OCI-LY7 (cell line): ENCODE measurements around the gene EBPL. TPM values are rescaled to one million over a fixed set of nuclear protein-coding genes. Genes with fewer than 3 reads are reported as not detected.

Experiments used
- BruUV-seq: library from RNA; stranded (reverse); fragments of 400-500 nt; replicated peaks from 2 replicates; lab custom pipeline; 2021; lab: Mats Ljungman, UMichigan
- CTCF ChIA-PET: fragments of 300-600 bp; sonication (Branson Sonifier 250); formaldehyde crosslinking; loops from one replicate; lab custom pipeline; 2022; ENCODE audit warnings: antibody characterized with exemption; ENCODE audit not compliant: unreplicated experiment; lab: Charles Lee
- POLR2A ChIA-PET: fragments of 300-600 bp; sonication (Branson Sonifier 250); formaldehyde crosslinking; loops from one replicate; lab custom pipeline; 2022; ENCODE audit warnings: antibody characterized with exemption; lab: Charles Lee
- DNase-seq: peaks from one replicate; pipeline ENCODE4 v3.0.0-alpha.2; 2015; ENCODE audit warnings: low spot score
- H2AFZ ChIP-seq: fragments of 200-600 bp; sonication (generic), shearing (Covaris generic); 2 replicates; pipeline ENCODE4 v1.6.1; 2014; ENCODE audit warnings: mild to moderate bottlenecking, antibody characterized with exemption, low read length, moderate library complexity
- H3K27ac ChIP-seq: fragments of 200-600 bp; sonication (generic); 2 replicates; pipeline ENCODE4 v1.5.1; 2014; ENCODE audit warnings: mixed run types, low read depth, mild to moderate bottlenecking, moderate library complexity, low read length, inconsistent platforms; ENCODE audit not compliant: poor library complexity, severe bottlenecking
- H3K36me3 ChIP-seq: fragments of 200-600 bp; sonication (generic); 2 replicates; pipeline ENCODE4 v1.6.1; 2014; ENCODE audit warnings: mild to moderate bottlenecking, antibody characterized with exemption, low read length, moderate library complexity, mixed read lengths; ENCODE audit not compliant: insufficient read depth
- H3K4me1 ChIP-seq: fragments of 200-600 bp; sonication (generic); 2 replicates; pipeline ENCODE4 v1.5.1; 2014; ENCODE audit warnings: mild to moderate bottlenecking, low read length; ENCODE audit not compliant: insufficient read depth, poor library complexity, severe bottlenecking
- H3K4me2 ChIP-seq: fragments of 200-600 bp; sonication (generic); 2 replicates; pipeline ENCODE4 v1.6.1; 2014; ENCODE audit warnings: mild to moderate bottlenecking, low read length
- H3K4me3 ChIP-seq: fragments of 200-600 bp; sonication (generic); 2 replicates; pipeline ENCODE4 v1.5.1; 2014; ENCODE audit warnings: mild to moderate bottlenecking, low read depth, low read length; ENCODE audit not compliant: poor library complexity, severe bottlenecking
- H3K79me2 ChIP-seq: fragments of 200-600 bp; sonication (generic); 2 replicates; pipeline ENCODE4 v1.6.1; 2016; ENCODE audit warnings: low read depth, mild to moderate bottlenecking, low read length, moderate library complexity, mixed read lengths; ENCODE audit not compliant: insufficient read depth
- H3K9me2 ChIP-seq: fragments of 200-600 bp; sonication (generic); 2 replicates; pipeline ENCODE4 v1.6.1; 2016; ENCODE audit warnings: mild to moderate bottlenecking, low read length, mixed read lengths; ENCODE audit not compliant: insufficient read depth
- H3K9me3 ChIP-seq: fragments of 200-600 bp; sonication (generic); 2 replicates; pipeline ENCODE4 v1.6.1; 2014; ENCODE audit warnings: mild to moderate bottlenecking, mixed run types, low read length, mixed read lengths
- H4K20me1 ChIP-seq: fragments of 200-600 bp; sonication (generic); 2 replicates; pipeline ENCODE4 v1.6.1; 2014; ENCODE audit warnings: mild to moderate bottlenecking, antibody characterized with exemption, low read length, moderate library complexity, mixed read lengths; ENCODE audit not compliant: insufficient read depth
- EZH2phosphoT487 ChIP-seq: fragments of 200-600 bp; sonication (generic); IDR thresholded peaks from 2 replicates; pipeline ENCODE4 v1.6.1; 2018; ENCODE audit warnings: low read depth, borderline replicate concordance, mild to moderate bottlenecking, mixed run types, antibody characterized with exemption, low read length, moderate library complexity, mixed read lengths
- intact Hi-C: fragments of 100-400 bp; cut with micrococcal nuclease; formaldehyde crosslinking; loops from one replicate; pipeline ENCODE4 v1.10.0; 2022; ENCODE audit not compliant: unreplicated experiment
- total RNA-seq, 2 experiments: library from RNA; depleted of rRNA in 1 of 2; stranded (reverse); fragments of >200 nt in 1 of 2; shearing (Covaris generic) in 1 of 2; gene quantifications; 2 replicates each; pipeline ENCODE4 v1.2.3, GENCODE V29; 2014 to 2022
- TF ChIP-seq, protein P1 (sequence below): fragments of 200-600 bp; sonication (generic); conservative IDR thresholded peaks from 2 replicates; pipeline ENCODE4 v1.5.1; 2014; ENCODE audit warnings: mild to moderate bottlenecking, antibody characterized with exemption, low read length, moderate library complexity, mixed read lengths

The EBPL gene
- total RNA-seq, 2 experiments from 2014 or later: 38.8 to 47.3 TPM

- no TSS peak for BruUV-seq
- Histone ChIP-seq H3K9me2 (no peaks in the 10 kb centered on the region), H3K9me3 (no peaks in the 10 kb centered on the region), H4K20me1 (no peaks in the 10 kb centered on the region), H3K36me3 (peaks cover 63% of the 10 kb centered on the region), H3K4me3 (no peak overlapping the region), H3K27ac (no peak overlapping the region), H3K79me2 (no peaks in the 10 kb centered on the region), H2AFZ (no peak overlapping the region), H3K4me2 (no peak overlapping the region), H3K4me1 (peaks cover 13% of the 10 kb centered on the region)
- ChIA-PET CTCF (no interaction called here), POLR2A (interaction anchor here (0.7 to 1.4 kb wide), 3 partner anchors 9 to 127 kb away, joined by 3 to 4 read pairs (median 3); partner anchors contain the start of gene EBPL)
- no peak for DNase-seq
- intact Hi-C loops: no loop called here
- TF ChIP-seq, protein P1, sequence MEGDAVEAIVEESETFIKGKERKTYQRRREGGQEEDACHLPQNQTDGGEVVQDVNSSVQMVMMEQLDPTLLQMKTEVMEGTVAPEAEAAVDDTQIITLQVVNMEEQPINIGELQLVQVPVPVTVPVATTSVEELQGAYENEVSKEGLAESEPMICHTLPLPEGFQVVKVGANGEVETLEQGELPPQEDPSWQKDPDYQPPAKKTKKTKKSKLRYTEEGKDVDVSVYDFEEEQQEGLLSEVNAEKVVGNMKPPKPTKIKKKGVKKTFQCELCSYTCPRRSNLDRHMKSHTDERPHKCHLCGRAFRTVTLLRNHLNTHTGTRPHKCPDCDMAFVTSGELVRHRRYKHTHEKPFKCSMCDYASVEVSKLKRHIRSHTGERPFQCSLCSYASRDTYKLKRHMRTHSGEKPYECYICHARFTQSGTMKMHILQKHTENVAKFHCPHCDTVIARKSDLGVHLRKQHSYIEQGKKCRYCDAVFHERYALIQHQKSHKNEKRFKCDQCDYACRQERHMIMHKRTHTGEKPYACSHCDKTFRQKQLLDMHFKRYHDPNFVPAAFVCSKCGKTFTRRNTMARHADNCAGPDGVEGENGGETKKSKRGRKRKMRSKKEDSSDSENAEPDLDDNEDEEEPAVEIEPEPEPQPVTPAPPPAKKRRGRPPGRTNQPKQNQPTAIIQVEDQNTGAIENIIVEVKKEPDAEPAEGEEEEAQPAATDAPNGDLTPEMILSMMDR: no peak
- no peak for TF ChIP-seq EZH2phosphoT487
Measured at GRCh38 chr13:49681842-49682435, 9.3 kb downstream of the EBPL start.

- Histone ChIP-seq H3K4me1 (peaks cover under 1% of the 10 kb centered on the region), H3K36me3 (peaks cover 66% of the 10 kb centered on the region), H3K4me2 (no peak overlapping the region), H4K20me1 (no peaks in the 10 kb centered on the region), H3K79me2 (no peaks in the 10 kb centered on the region), H3K9me2 (no peaks in the 10 kb centered on the region), H3K27ac (no peak overlapping the region), H3K4me3 (no peak overlapping the region), H3K9me3 (no peaks in the 10 kb centered on the region), H2AFZ (no peak overlapping the region)
- TF ChIP-seq EZH2phosphoT487: no peak
- TF ChIP-seq, protein P1: peak; percentile 65
- intact Hi-C loops: loop anchor here (2.0 kb wide), 1 partner anchor 170 kb away; no protein-coding TSS in a partner anchor
- ChIA-PET CTCF (no interaction called here), POLR2A (interaction anchor here (0.6 to 1.1 kb wide), 5 partner anchors 9 to 128 kb away, joined by 3 to 5 read pairs (median 3); no protein-coding TSS in a partner anchor)
- BruUV-seq: no TSS peak
- DNase-seq: peak; percentile 34
Measured at GRCh38 chr13:49679246-49679645, 12.0 kb downstream of the EBPL start.
